Subcutaneous abdominal adipose tissue (tissue), 5 donors: ENCODE results near the gene VIPR2.
"Not testable (repeated sequence)": the region's sequence is repeated elsewhere in the genome, so short reads cannot be mapped to it uniquely, and the experiment has no call there.

Experiments
- H3K27ac ChIP-seq: one replicate; pipeline ENCODE4 v1.7.0; 2013; ENCODE audit warnings: low read depth, mild to moderate bottlenecking, inconsistent platforms, low read length, moderate library complexity
- H3K27me3 ChIP-seq, 5 donors: one replicate each; pipeline ENCODE4 v1.7.0; 2013; ENCODE audit warnings: low read length in 5 of 5, inconsistent platforms in 1 of 5; ENCODE audit not compliant: control insufficient read depth in 5 of 5, insufficient read depth in 4 of 5
- H3K36me3 ChIP-seq, 5 donors: one replicate each; pipeline ENCODE4 v1.7.0; 2013; ENCODE audit warnings: low read length in 5 of 5; ENCODE audit not compliant: control insufficient read depth in 5 of 5, insufficient read depth in 5 of 5
- H3K4me1 ChIP-seq, 5 donors: one replicate each; pipeline ENCODE4 v1.7.0; 2013; ENCODE audit warnings: low read length in 5 of 5, mild to moderate bottlenecking in 3 of 5, moderate library complexity in 1 of 5; ENCODE audit not compliant: control insufficient read depth in 5 of 5, insufficient read depth in 5 of 5
- H3K4me3 ChIP-seq, 5 donors: one replicate each; pipeline ENCODE4 v1.7.0; 2013; ENCODE audit warnings: low read length in 5 of 5, low read depth in 1 of 5
- H3K9ac ChIP-seq, 5 donors: one replicate each; pipeline ENCODE4 v1.7.0; 2013; ENCODE audit warnings: low read length in 5 of 5, mild to moderate bottlenecking in 4 of 5, moderate library complexity in 3 of 5
- H3K9me3 ChIP-seq, 5 donors: one replicate each; pipeline ENCODE4 v1.7.0; 2013; ENCODE audit warnings: low read length in 5 of 5; ENCODE audit not compliant: control insufficient read depth in 5 of 5
- donor health status: healthy.
- donor health status: healthy.
- donor health status: healthy.
- donor health status: healthy.
- donor health status: healthy.

The VIPR2 gene

DNA sequence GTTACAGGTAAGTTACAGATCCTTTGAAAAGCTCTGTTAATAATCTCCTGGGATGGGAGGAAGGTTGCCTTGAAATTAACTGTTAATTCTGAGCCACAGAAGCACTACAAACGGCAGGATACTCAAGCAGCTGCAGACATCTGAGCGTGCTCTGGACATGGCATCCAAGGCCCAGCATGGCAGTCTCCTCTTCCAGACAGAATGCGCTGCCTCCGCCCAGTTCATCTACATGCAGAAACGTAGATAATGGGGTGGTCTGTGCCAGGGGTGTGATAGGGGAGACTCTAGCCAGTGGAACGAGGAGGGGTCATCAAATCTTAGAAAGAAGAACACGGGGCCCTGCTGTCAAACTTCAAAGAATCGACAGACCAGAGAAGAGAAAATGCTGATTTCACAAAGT is 13.8 kb downstream of the VIPR2 start:
- Histone ChIP-seq H3K9ac (no peak overlapping the region), H3K4me3 (no peak overlapping the region), H3K9me3 (no peaks in the 10 kb centered on the region), H3K4me1 (no peaks in the 10 kb centered on the region), H3K27me3 (peaks cover 0 to 11% (median 9%) of the 10 kb centered on the region in 5 donors), H3K36me3 (no peaks in the 10 kb centered on the region), H3K27ac (no peak overlapping the region)

DNA sequence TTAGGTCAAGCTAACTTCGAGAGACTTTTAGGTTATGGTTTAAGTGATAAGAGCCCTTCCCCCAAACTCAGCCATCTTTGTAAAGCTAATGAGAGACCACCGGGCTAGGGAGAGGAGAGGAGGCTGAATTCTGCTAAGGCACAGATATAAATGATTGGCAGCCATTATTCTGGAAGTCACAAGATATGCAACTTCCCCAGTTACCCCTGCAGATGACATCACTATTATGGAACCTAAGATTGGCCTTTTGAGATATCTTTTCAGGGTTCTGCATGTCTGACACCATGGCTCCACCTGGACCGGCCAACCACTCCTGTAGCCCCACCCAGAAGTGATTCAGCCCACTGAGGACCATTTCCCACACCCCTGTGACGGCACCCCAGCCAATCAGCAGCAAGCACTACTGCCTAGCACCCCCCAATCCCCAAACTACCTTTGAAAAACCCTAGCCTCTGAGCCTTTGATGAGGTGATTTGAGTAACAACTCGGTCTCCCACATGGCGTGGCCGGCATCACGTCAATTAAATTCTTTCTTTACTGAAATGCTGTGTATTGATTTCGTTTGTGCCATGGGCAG is 14.4 kb downstream of the VIPR2 start:
- no peak overlapping the region for H3K27ac ChIP-seq
- H3K4me1 ChIP-seq, result no peaks in the 10 kb centered on the region
- no peaks in the 10 kb centered on the region for H3K9me3 ChIP-seq
- H3K36me3 ChIP-seq, result no peaks in the 10 kb centered on the region
- no peak overlapping the region for H3K9ac ChIP-seq
- peaks cover 0 to 14% (median 11%) of the 10 kb centered on the region in 5 donors for H3K27me3 ChIP-seq
- H3K4me3 ChIP-seq, result no peak overlapping the region

DNA sequence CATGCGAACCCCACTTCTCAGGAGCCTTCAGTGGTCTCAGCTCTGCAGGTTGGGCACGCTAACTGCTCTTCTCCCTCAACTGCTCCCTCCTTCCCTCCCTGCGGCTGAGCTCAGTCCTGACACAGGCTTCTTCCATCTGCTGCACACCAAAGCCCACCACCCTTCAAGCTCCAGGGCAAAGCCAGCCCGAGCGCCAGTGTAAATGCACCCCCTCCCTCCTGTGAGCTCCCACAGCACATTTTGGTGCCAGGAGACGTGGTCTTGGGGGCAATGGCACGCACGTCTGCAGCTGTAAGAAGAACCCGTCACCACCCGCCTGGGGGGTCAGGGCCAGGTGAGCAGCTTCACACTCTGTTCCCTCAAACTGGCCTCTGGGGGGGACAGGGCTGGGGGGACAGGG is 15.9 kb downstream of the VIPR2 start:
- H3K4me1 ChIP-seq, result no peaks in the 10 kb centered on the region
- peaks cover 0 to 17% (median 11%) of the 10 kb centered on the region in 5 donors for H3K27me3 ChIP-seq
- no peaks in the 10 kb centered on the region for H3K36me3 ChIP-seq
- no peak overlapping the region for H3K4me3 ChIP-seq
- no peaks in the 10 kb centered on the region for H3K9me3 ChIP-seq
- H3K27ac ChIP-seq, result no peak overlapping the region
- H3K9ac ChIP-seq, result no peak overlapping the region

DNA sequence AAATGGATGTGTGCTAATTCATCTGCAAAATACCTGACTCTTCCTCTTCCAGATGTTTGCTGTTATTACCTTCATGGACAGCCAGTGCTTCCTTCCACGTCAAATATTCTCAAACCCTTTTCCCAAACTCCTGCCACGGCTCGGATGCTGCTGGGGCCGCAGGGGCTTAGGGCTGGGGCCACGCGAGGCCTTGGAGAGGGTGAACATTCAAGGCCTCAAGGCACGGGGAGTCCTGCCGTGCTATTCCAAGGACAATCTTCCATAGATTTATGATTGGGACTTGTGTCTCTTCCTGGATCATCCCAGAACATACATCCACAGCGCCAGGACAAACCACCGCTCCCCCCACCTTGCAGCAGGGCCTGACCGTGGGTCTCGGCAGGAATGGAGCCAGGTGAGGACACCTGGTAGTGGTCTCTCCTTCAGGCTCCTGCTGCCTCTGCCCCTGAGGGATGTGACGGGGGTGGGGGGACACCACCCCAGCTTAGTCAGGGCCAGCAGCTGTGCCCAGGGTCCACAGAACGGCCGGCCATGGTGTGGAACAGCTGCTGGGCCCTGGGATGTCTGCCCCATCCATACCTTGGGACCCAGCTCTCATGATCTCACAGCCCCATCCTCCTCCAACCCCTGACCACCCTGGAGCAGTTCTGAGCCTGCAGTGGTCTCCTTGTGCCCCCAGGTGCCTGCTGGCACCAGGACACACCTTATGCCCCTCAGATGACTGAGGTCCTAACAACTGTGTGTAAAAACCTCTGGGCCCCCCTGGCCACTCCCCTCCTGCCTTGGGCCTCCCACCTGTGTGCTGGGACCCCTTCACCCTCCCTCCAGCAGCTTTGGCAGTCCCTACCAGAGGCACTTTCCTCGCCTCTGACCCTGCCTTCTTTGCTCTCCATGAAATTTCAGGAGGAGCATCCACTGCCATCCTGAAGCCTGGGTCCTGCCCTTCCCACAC is 16.7 kb downstream of the VIPR2 start:
- Histone ChIP-seq H3K9me3 (no peaks in the 10 kb centered on the region), H3K27me3 (peaks cover 0 to 17% (median 11%) of the 10 kb centered on the region in 5 donors), H3K9ac (no peak overlapping the region), H3K36me3 (no peaks in the 10 kb centered on the region), H3K27ac (no peak overlapping the region), H3K4me3 (no peak overlapping the region), H3K4me1 (no peaks in the 10 kb centered on the region)

DNA sequence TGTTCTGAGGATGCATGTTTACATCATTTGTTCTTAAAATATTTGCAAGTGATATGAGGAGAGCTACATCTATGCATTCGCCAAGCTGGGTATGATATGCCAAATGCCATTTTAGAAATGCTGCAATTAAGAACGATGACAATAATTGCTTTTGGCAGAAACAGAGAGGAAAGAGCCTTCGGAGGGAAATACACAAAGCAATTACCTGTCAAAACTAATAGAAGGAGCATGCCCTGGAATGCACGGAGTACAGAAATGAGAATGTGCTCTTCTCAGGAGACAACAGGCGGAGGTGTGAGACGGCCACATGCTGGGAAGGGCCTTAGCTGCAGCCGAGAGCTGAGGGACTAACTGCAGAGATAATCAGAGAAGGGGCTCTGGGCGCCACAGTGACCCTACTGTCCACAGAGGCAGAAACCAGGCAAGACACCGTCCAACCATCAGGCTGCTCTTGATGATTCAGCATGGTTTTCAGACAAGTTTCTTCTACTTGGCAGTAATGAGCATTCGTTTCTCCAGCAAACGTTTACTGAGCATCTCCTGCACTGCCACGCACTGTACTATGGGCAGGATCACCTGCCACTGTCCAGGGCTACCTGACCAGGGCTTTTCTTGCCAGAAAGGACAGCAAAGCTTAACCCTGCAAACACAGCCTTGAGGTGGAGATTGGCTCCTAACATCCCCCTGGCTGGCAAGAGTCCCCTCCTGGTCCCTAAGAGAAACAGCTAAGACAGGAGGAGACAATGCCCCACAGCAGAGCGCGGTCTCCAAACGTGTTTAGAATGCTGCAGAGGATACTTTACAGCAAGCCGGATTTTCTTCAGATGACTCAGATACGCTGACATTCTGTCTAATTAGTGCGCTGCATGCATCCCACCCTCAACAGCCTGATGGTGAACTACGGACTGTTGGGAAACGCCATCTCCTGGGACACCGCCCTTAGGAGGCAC is 18.1 kb downstream of the VIPR2 start:
- Histone ChIP-seq H3K4me1 (no peaks in the 10 kb centered on the region), H3K27ac (no peak overlapping the region), H3K36me3 (no peaks in the 10 kb centered on the region), H3K9me3 (no peaks in the 10 kb centered on the region), H3K9ac (no peak overlapping the region), H3K4me3 (no peak overlapping the region), H3K27me3 (peaks cover 0 to 17% (median 11%) of the 10 kb centered on the region in 5 donors)

DNA sequence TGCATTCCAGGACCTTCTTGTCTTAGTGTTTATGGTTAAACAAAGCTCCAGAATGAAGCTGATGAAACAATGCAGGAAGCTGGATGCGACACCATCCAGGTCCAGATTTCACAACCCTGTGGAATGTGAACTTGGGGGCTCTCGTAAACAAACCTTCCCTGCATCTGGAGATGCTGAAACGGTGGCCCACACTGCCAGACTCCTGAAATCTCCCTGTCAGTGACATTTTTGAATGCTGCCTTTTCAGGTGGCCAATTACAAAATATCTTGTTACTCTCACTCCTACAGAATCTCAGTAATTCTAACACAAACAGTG is 18.8 kb downstream of the VIPR2 start:
- H3K9me3 ChIP-seq, result peaks cover 0 to 3% (median 0%) of the 10 kb centered on the region in 5 donors
- peaks cover 0 to 17% (median 11%) of the 10 kb centered on the region in 5 donors for H3K27me3 ChIP-seq
- no peaks in the 10 kb centered on the region for H3K4me1 ChIP-seq
- H3K9ac ChIP-seq, result no peak overlapping the region
- H3K4me3 ChIP-seq, result no peak overlapping the region
- no peaks in the 10 kb centered on the region for H3K36me3 ChIP-seq
- H3K27ac ChIP-seq, result no peak overlapping the region

DNA sequence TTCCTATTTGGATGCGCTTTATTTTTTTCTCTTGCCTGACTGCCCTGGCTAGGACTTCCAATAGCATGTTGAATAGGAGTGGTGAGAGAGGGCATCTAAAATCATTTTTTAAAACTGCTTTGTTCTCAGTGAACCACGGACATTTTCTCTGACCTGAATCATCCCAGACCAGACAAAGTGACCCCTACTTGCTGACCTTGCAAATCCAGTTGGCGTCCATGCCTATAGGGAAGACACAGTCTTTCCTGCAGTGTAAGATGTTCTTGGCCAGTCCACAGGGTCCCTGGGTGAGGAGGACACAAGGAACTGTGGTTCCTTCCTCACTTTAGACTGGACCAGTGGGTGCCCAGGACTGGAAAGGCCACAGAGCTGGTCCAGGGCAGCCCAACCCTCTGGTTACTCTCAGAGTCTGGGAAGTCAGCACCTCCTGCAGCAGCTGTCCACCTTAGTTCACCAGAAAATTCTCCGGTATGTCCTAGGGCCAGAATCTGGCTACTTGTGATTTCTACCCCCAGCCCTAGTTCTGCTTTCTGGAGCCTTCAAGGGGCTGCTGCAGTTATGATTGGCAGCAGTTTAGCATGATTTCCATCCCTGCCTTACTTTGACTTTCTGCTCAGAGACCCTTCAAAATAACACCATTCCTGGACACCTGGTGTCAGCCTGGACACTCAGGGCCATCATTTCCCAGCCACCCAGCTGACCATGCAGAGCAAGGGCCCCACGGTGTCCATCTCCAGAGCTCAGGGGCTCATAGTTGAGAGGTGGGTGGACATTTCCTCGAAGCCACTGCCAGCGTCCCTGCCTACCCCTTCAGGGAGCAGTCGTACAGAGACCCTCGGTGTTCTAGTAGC is 19.3 kb downstream of the VIPR2 start:
- Histone ChIP-seq H3K9ac (no peak overlapping the region), H3K27me3 (peaks cover 3 to 17% (median 11%) of the 10 kb centered on the region in 5 donors), H3K4me1 (no peaks in the 10 kb centered on the region), H3K4me3 (no peak overlapping the region), H3K9me3 (peaks cover 0 to 3% (median 0%) of the 10 kb centered on the region in 5 donors), H3K27ac (no peak overlapping the region), H3K36me3 (no peaks in the 10 kb centered on the region)

DNA sequence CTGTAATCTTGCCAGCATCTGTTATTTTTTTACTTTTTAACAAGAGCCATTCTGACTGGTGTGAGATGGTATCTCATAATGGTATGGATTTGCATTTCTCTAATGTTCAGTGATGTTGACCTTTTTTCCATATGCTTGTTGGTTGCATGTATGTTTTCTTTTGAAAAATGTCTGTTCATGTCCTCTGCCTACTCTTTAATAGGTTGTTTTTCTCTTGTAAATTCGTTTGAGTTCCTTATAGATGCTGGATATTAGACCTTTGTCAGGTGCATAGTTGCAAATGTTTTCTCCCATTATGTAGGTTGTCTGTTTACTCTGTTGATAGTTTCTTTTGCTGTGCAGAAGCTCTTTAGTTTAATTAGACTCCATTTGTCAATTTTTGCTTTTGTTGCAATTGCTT is 20.9 kb downstream of the VIPR2 start:
- H3K4me3 ChIP-seq, H3K9me3 ChIP-seq, H3K27ac ChIP-seq, H3K9ac ChIP-seq, H3K36me3 ChIP-seq, H3K4me1 ChIP-seq: not testable (repeated sequence)
- H3K27me3 ChIP-seq, result peaks cover 3 to 22% (median 16%) of the 10 kb centered on the region in 5 donors

DNA sequence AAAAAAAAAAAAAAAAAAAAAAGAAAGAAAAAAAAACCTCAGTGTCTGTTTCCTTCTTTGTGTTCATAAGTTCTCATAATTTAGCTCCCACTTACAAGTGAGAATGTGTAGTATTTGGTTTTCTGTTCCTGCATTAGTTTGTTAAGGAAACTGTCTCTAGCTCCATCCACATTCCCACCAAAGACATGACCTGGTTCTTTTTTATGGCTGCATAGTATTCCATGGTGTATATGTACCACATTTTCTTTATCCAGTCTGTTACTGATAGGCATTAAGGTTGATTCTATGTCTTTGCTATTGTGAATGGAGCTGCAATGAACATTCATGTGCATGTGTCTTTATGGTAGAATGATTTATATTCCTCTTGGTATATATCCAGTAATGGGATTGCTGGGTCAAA is 21.4 kb downstream of the VIPR2 start:
- not testable (repeated sequence) for H3K9me3 ChIP-seq, H3K36me3 ChIP-seq, H3K9ac ChIP-seq, H3K4me3 ChIP-seq, H3K27ac ChIP-seq, H3K4me1 ChIP-seq
- H3K27me3 ChIP-seq, result peaks cover 3 to 22% (median 11%) of the 10 kb centered on the region in 5 donors
